Thyroid gland (tissue), 4 donors: ENCODE results near the gene SLC41A1.

ENCODE experiments used
- CTCF ChIP-seq, 6 experiments: fragments of 200-600 bp in 3 of 6; fragments of 450-650 bp in 3 of 6; sonication (generic) in 3 of 6; IDR thresholded peaks; one replicate each; pipeline ENCODE4 v1.5.1; 2016 to 2019; ENCODE audit warnings: antibody characterized with exemption in 6 of 6, mild to moderate bottlenecking in 2 of 6, inconsistent platforms in 1 of 6, moderate library complexity in 1 of 6
- POLR2A ChIP-seq, 2 donors: fragments of 450-650 bp; IDR thresholded peaks; one replicate each; pipeline ENCODE4 v1.6.1; 2017; ENCODE audit warnings: antibody characterized with exemption in 2 of 2, mild to moderate bottlenecking in 2 of 2, moderate library complexity in 1 of 2

DNA sequence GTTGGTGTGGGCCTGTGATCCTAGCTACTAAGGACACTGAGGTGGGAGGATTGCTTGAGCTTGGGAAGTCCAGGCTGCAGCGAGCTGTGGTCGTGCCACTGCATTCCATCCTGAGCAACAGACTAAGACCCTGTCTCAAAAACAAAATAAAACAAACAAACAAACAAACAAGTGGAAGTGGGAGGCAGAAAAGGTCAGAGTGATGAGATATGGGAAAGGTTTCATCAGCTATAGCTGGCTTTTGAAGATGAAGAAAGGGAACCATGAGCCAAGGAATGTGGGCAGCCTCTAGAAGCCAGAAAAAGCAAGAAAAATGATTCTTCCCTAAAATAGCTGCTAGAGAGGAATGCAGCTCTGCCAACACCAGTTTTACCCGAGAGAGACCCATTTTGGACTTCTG is 52.4 kb downstream of the SLC41A1 start:
- TF ChIP-seq CTCF (IDR thresholded peaks at IDR 0.05) (no peak), POLR2A (IDR thresholded peaks at IDR 0.05) (no peak)
